22Rv1 (cell line): ENCODE results near the gene RPS6KB2.
A peak's percentile ranks its signal among the peaks of the same experiment; 100 is the strongest.

ENCODE experiments used
- H3K27ac ChIP-seq: fragments of 450-650 bp; 2 replicates; pipeline ENCODE4 v1.5.1; 2017
- ZFX ChIP-seq: fragments of 450-650 bp; IDR thresholded peaks from 2 replicates; pipeline ENCODE4 v1.6.1; 2017; ENCODE audit warnings: antibody characterized with exemption, borderline replicate concordance
- TF ChIP-seq, protein P1 (sequence below): fragments of 450-650 bp; IDR thresholded peaks from 2 replicates; pipeline ENCODE4 v1.5.1; 2017; ENCODE audit warnings: mild to moderate bottlenecking

RPS6KB2 gene

DNA sequence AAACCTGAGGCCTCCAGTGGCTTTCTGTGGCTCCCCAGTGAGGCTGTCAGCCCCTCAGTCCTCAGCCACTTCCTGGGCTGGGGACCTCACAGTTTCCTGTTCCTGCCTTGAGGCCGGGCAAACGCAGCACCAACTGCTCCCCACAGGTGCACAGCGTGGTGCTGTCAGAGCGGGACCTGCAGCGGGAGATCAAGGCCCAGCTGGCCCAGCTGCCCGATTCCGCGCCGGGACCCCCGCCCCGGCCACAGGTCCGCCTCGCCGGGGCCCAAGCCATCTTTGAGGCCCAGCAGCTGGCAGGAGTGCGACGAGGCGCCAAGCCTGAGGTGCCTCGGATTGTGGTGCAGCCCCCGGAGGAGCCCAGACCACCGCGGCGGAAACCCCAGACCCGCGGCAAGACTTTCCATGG is 19.0 kb upstream of the RPS6KB2 start:
- H3K27ac ChIP-seq, result no peak overlapping the region
- TF ChIP-seq, protein P1, sequence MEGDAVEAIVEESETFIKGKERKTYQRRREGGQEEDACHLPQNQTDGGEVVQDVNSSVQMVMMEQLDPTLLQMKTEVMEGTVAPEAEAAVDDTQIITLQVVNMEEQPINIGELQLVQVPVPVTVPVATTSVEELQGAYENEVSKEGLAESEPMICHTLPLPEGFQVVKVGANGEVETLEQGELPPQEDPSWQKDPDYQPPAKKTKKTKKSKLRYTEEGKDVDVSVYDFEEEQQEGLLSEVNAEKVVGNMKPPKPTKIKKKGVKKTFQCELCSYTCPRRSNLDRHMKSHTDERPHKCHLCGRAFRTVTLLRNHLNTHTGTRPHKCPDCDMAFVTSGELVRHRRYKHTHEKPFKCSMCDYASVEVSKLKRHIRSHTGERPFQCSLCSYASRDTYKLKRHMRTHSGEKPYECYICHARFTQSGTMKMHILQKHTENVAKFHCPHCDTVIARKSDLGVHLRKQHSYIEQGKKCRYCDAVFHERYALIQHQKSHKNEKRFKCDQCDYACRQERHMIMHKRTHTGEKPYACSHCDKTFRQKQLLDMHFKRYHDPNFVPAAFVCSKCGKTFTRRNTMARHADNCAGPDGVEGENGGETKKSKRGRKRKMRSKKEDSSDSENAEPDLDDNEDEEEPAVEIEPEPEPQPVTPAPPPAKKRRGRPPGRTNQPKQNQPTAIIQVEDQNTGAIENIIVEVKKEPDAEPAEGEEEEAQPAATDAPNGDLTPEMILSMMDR, result no peak
- no peak for TF ChIP-seq ZFX

DNA sequence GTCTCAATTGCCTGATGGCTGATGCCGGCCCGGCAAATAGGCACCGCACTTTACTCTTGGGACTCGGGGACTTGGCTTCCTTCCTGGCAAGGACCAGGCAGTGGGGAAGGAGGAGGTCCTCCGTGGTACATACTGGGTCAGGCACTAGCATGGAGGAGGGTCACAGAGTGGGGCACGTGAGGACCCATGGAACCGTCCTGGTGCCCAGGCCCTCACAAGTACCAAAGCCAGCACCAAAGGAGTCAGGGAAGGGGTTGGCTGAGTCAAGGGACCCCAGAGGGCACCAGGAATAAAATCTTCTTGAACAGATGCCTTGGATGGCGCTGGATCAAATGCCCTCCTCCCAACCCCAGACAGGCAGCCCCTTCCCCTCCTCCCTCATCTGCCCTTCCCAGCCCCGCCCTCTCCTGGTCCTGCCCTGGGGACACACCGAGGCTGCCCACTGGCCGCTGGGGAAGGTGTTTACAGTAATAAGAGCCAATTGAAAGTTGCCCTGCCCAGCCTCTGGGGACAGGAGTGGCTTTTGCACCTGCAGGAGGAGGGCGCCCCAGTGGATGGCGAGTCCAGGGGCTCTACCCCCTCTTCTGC is 18.4 kb upstream of the RPS6KB2 start:
- no peak overlapping the region for H3K27ac ChIP-seq
- no peak for TF ChIP-seq ZFX
- TF ChIP-seq, protein P1, result 0 out of 2 replicates have a peak, but pooled peaks have one; percentile 16

DNA sequence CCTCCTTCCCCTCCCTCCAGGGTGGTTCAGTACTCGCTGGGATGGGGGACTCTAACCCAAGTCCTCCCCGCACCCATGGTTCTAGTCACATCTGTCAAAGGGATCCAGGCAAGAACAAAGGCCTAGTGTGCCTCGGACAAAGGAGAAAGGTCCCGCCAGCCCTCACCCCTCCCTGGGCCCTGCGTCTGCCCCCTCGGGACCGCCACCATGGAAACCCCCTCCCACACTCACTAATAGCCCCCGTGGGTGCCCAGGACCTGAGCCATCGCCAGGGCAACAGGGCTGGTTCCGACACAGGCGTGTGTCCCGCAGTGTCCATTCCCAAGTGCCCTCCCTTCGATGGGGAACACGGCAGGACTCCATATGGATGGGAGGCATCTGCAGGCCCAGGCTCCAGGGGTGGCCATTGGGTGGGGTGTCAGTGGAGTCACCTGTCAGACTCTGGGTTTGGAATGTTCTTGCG is 17.9 kb upstream of the RPS6KB2 start:
- no peak overlapping the region for H3K27ac ChIP-seq
- TF ChIP-seq, protein P1, result no peak
- TF ChIP-seq ZFX, result no peak

DNA sequence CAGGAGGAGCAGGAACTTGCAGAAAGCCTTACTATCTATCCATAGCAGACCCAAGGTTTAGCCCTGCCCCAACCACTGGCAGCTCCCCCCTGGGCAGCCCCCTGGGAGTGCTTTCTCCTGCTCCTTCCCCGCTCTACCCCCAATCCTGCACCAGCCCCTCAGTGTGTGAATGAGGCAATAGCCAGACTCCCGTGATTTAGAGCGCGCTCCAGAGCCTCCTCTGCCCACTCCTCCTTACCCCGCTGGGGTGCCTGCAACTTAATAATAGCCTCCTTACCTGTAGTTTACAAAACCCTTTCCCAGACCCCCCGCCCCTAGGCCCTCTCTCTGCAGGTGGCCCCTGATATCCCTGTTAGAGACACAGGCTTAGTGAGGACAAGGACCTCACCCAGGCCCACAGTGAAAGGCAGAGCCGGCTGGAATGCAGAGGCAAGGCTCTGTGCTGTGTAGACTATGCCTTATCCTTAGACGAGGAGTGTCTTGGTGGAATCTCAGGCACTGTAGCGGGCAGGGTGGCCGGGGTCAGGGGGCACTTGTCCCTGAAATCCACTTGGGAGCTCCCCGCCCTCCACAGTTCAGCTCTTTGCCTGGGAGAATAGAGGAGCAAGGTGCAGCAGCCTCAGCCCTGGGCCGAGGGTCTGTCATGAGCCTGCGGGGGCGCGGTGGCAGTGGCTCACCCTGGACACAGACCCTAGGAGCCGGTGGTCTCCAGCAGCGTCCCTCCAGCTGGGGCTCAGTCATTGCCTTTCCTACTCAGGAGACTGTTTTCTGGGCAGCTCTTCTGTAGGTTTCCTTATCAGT is 17.1 kb upstream of the RPS6KB2 start:
- TF ChIP-seq, protein P1, result no peak
- no peak for TF ChIP-seq ZFX
- H3K27ac ChIP-seq, result no peak overlapping the region

DNA sequence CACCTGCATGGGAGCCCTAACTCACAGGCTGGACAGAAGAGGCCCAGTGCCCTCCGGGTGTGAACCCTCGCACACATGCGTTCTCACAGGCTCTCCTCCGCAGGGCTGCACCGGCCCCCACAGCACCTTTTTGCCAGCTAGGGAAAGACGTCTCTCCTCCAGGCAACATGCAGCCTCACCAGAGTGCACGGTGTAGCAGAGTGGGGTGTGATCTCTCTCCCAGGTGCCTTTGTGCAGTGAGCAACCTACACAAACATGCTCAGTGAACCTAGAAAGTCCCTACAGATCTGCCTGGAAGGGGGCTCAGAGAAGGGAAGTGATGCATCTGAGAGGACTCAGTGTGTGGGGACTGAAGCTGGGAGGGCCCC is 16.5 kb upstream of the RPS6KB2 start:
- no peak overlapping the region for H3K27ac ChIP-seq
- no peak for TF ChIP-seq ZFX
- TF ChIP-seq, protein P1, result no peak

DNA sequence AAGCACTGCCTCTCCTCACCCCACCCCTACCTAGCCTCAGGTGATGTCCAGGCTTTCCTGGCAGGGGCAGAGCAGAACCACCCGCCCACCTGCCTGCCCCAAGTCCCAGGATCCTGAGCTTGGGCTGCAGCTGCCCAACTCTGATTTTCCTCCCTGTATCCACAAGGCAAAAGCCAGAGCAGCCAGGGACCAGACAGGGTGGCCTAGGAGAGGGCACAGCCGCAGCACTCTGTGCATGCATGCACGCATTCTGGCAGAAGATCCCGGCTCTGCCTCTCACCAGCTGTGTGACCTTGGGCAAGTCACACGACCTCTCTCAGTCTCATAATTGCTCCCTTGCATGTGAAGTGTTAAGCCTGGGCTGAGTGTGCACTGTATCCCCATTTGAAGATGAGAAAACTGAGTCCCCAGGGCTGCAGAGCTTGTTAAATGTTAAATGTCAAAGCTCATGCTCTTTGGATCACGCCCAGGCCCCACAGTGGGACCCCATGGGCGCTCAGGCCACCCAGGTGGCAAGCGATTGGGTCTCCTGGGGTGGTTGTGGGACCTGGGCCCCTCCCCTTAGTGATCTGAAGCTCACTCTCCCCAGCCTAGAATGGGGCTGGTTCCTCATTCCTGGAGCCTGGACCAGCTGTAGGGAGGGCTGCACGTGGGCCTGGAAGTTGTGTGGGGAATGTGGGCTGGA is 15.7 kb upstream of the RPS6KB2 start:
- no peak overlapping the region for H3K27ac ChIP-seq
- TF ChIP-seq, protein P1, result no peak
- TF ChIP-seq ZFX, result no peak
